PC-3 (cell line): ENCODE data around the gene KNDC1. TPM values are rescaled to one million over a fixed set of nuclear protein-coding genes. Genes with fewer than 3 reads are reported as not detected.
"Not testable (repeated sequence)": the region's sequence is repeated elsewhere in the genome, so short reads cannot be mapped to it uniquely, and the experiment has no call there.

ENCODE experiments used
- ATAC-seq: fragments of 200-7000 bp; cut with Tn5 transposase; 2 replicates; pipeline ENCODE4 v1.9.1; 2020; ENCODE audit warnings: mild to moderate bottlenecking, moderate library complexity
- BruUV-seq: library from RNA; stranded (reverse); fragments of 400-500 nt; replicated peaks from 2 replicates; lab custom pipeline; 2021; lab: Mats Ljungman, UMichigan
- CTCF ChIA-PET: fragments of 300-600 bp; sonication (Branson Sonifier 250); formaldehyde crosslinking; loops from one replicate; lab custom pipeline; 2022; ENCODE audit warnings: antibody characterized with exemption; lab: Charles Lee
- POLR2A ChIA-PET: fragments of 300-600 bp; sonication (Branson Sonifier 250); formaldehyde crosslinking; loops from one replicate; lab custom pipeline; 2022; ENCODE audit warnings: antibody characterized with exemption; ENCODE audit not compliant: unreplicated experiment; lab: Charles Lee
- DNase-seq: peaks from one replicate; pipeline ENCODE4 v3.0.0-alpha.2; 2015
- H2AFZ ChIP-seq: fragments of 300-600 bp; sonication (generic); 2 replicates; pipeline ENCODE4 v1.6.0; 2016; ENCODE audit warnings: antibody characterized with exemption, low read length
- H3F3A ChIP-seq: fragments of 300-600 bp; sonication (generic); one replicate; pipeline ENCODE4 v1.6.0; 2017; ENCODE audit warnings: antibody characterized with exemption, low read length, control low read depth, mild to moderate bottlenecking; ENCODE audit not compliant: unreplicated experiment
- H3K27ac ChIP-seq: fragments of 300-600 bp; sonication (generic); 2 replicates; pipeline ENCODE4 v1.5.1; 2016; ENCODE audit warnings: mild to moderate bottlenecking, low read length
- H3K27me3 ChIP-seq: fragments of 300-600 bp; sonication (generic); 2 replicates; pipeline ENCODE4 v1.6.1; 2016; ENCODE audit warnings: low read length, mixed read lengths
- H3K36me3 ChIP-seq: fragments of 300-600 bp; sonication (generic); 2 replicates; pipeline ENCODE4 v1.6.1; 2016; ENCODE audit warnings: low read depth, mixed run types, low read length, mixed read lengths
- H3K4me1 ChIP-seq: fragments of 300-600 bp; sonication (generic); 2 replicates; pipeline ENCODE4 v1.5.1; 2016; ENCODE audit warnings: low read length; ENCODE audit not compliant: insufficient read depth
- H3K4me2 ChIP-seq: fragments of 300-600 bp; sonication (generic); 2 replicates; pipeline ENCODE4 v1.6.0; 2016; ENCODE audit warnings: low read length
- H3K4me3 ChIP-seq: fragments of 300-600 bp; sonication (generic); 2 replicates; pipeline ENCODE4 v1.5.1; 2016; ENCODE audit warnings: mild to moderate bottlenecking, low read length, mixed read lengths
- H3K79me2 ChIP-seq: fragments of 300-600 bp; sonication (generic); 2 replicates; pipeline ENCODE4 v1.6.1; 2017; ENCODE audit warnings: low read length, mixed read lengths
- H3K9ac ChIP-seq: fragments of 300-600 bp; sonication (generic); 2 replicates; pipeline ENCODE4 v1.6.0; 2016; ENCODE audit warnings: mild to moderate bottlenecking, low read length
- H3K9me2 ChIP-seq: fragments of 300-600 bp; sonication (generic); replicated peaks from 2 replicates; pipeline ENCODE4 v1.6.1; 2016; ENCODE audit warnings: mixed run types, low read length, mixed read lengths
- H3K9me3 ChIP-seq: fragments of 300-600 bp; sonication (generic); 2 replicates; pipeline ENCODE4 v1.6.1; 2016; ENCODE audit warnings: low read length, mixed read lengths
- H4K20me1 ChIP-seq: fragments of 300-600 bp; sonication (generic); 2 replicates; pipeline ENCODE4 v1.6.1; 2016; ENCODE audit warnings: low read length, mixed read lengths
- CTCF ChIP-seq: fragments of 300-600 bp; sonication (generic); conservative IDR thresholded peaks from 2 replicates; pipeline ENCODE4 v1.5.1; 2017; ENCODE audit warnings: antibody characterized with exemption, low read depth, mild to moderate bottlenecking, low read length
- EZH2 ChIP-seq: fragments of 300-600 bp; sonication (generic); IDR thresholded peaks from one replicate; pipeline ENCODE4 v1.6.1; 2017; ENCODE audit warnings: antibody characterized with exemption, mild to moderate bottlenecking, low read length; ENCODE audit not compliant: unreplicated experiment
- EZH2phosphoT487 ChIP-seq: fragments of 300-600 bp; sonication (generic); IDR thresholded peaks from 2 replicates; pipeline ENCODE4 v1.6.1; 2018; ENCODE audit warnings: mild to moderate bottlenecking, antibody characterized with exemption, low read length, borderline replicate concordance
- intact Hi-C: fragments of 100-400 bp; cut with micrococcal nuclease; formaldehyde crosslinking; loops from 2 replicates; pipeline ENCODE4 v1.9.0; 2023
- total RNA-seq: library from RNA; depleted of rRNA; stranded (reverse); fragments of >200 nt; gene quantifications from 2 replicates; pipeline ENCODE4 v1.2.3, GENCODE V29; 2014

KNDC1 gene
- total RNA-seq, 1 experiment from 2014 or later = not detected

- peaks cover 19% of the 10 kb centered on the region; the same call in 1 of the 2 replicates for H3K27me3 ChIP-seq
- intact Hi-C loops = no loop called here
- peaks cover 2% of the 10 kb centered on the region; the same call in 1 of the 2 replicates for H3K4me1 ChIP-seq
- no TSS peak for BruUV-seq
- no peaks in the 10 kb centered on the region for H4K20me1 ChIP-seq
- H3K9me3 ChIP-seq = no peaks in the 10 kb centered on the region
- H3K9ac ChIP-seq = no peak overlapping the region
- no peaks in the 10 kb centered on the region for H3K79me2 ChIP-seq
- H3K4me3 ChIP-seq = no peak overlapping the region
- ChIA-PET CTCF (no interaction called here), POLR2A (no interaction called here)
- H3K27ac ChIP-seq = no peak overlapping the region
- no peak for ATAC-seq
- TF ChIP-seq EZH2phosphoT487 (no peak), CTCF (no peak), EZH2 (no peak)
- no peak overlapping the region for H3K4me2 ChIP-seq
- DNase-seq = no peak
- no peaks in the 10 kb centered on the region for H3F3A ChIP-seq
- no peaks in the 10 kb centered on the region for H3K36me3 ChIP-seq
- no peak overlapping the region for H2AFZ ChIP-seq
- no peaks in the 10 kb centered on the region for H3K9me2 ChIP-seq
Measured at GRCh38 chr10:133150226-133150625, 9.8 kb upstream of the KNDC1 start.

GRCh38 chr10:133150656-133151055 lies 9.4 kb upstream of the KNDC1 start:
- ATAC-seq (no peak), DNase-seq (no peak)
- Histone ChIP-seq H3K9ac (no peak overlapping the region), H3K27ac (no peak overlapping the region), H3K9me3 (no peaks in the 10 kb centered on the region), H3K79me2 (no peaks in the 10 kb centered on the region), H3K4me2 (no peak overlapping the region), H2AFZ (no peak overlapping the region), H3K9me2 (no peaks in the 10 kb centered on the region), H4K20me1 (no peaks in the 10 kb centered on the region), H3K4me1 (no peaks in the 10 kb centered on the region), H3K27me3 (peaks cover 19% of the 10 kb centered on the region; the same call in 1 of the 2 replicates), H3K36me3 (no peaks in the 10 kb centered on the region), H3F3A (no peaks in the 10 kb centered on the region), H3K4me3 (no peak overlapping the region)
- intact Hi-C loops = no loop called here
- no TSS peak for BruUV-seq
- POLR2A ChIA-PET = no interaction called here
- CTCF ChIA-PET = no interaction called here
- TF ChIP-seq EZH2phosphoT487 = no peak
- no peak for TF ChIP-seq CTCF
- no peak for TF ChIP-seq EZH2

- H3F3A ChIP-seq, CTCF ChIA-PET, H3K9ac ChIP-seq, H3K9me2 ChIP-seq, BruUV-seq, H3K36me3 ChIP-seq, H3K4me3 ChIP-seq, intact Hi-C loops, H3K4me2 ChIP-seq, H3K4me1 ChIP-seq, H2AFZ ChIP-seq, H4K20me1 ChIP-seq, POLR2A ChIA-PET, H3K79me2 ChIP-seq, DNase-seq, ATAC-seq, H3K9me3 ChIP-seq, H3K27ac ChIP-seq: not testable (repeated sequence)
- peaks cover 19% of the 10 kb centered on the region; the same call in 1 of the 2 replicates for H3K27me3 ChIP-seq
Measured at GRCh38 chr10:133151071-133151470, 8.9 kb upstream of the KNDC1 start.
